ENCODE data around the gene PPIP5K1. TPM values are rescaled to one million over a fixed set of nuclear protein-coding genes. Genes with fewer than 3 reads are reported as not detected.
A peak's percentile ranks its signal among the peaks of the same experiment; 100 is the strongest.

Gene PPIP5K1
- total RNA-seq, 1 experiment from 2014 or later = 7.8 TPM

DNA sequence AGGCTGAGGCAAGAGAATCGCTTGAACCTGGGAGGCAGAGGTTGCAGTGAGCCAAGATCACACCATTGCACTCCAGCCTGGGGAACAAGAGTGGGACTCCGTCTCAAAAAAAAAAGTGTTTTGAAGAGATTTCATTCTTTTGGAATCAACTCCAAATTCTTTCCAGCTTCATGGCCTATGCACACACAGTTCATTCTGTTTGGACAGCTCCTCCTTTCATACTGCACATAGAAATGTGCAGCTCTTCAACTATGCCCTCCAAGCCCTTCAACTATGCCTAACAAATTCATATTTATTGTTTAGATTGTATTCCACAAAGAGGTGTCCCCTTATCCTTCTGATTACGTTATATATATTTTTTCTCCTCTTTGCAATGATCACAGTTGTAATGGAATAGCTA is 101.2 kb downstream of the PPIP5K1 start:
- DNase-seq (ENCODE audit: low read depth) = no peak

GRCh38 chr15:43487271-43487895 is 102.6 kb downstream of the PPIP5K1 start:
- DNase-seq (ENCODE audit: low read depth) = peak; percentile 13

DNA sequence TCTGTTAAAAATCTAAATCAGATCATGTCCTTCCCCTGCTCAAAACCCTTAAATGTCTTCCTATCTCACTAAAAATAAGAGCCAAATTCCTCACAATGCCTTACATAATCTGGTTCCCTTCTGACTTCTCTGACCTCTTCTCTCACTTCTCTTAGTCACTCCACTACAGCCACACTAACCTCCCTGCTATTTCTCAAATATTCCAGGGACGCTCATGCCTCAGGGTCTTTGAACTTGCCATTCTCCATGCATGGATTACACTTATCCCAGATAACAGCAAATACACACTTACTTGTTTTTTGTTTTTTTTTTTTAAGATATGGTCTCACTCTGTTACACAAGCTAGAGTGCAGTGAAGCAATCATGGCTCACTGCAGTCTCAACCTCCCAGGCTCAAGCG is 105.6 kb downstream of the PPIP5K1 start:
- DNase-seq (ENCODE audit: low read depth) = peak; percentile 9

Other genes with a start within 250 kb of the PPIP5K1 start
- 19.2 and 28.1 TPM in 2 replicates for gene ZSCAN29, start 219.2 kb downstream of the PPIP5K1 start, total RNA-seq (2014; rRNA removed; shearing (Covaris generic))
- gene TUBGCP4, start 219.1 kb downstream of the PPIP5K1 start, total RNA-seq (2014; rRNA removed; shearing (Covaris generic)) = 22.1 and 24.5 TPM in 2 replicates
- gene TP53BP1, start 97.1 kb downstream of the PPIP5K1 start, total RNA-seq (2014; rRNA removed; shearing (Covaris generic)) = 31.0 and 40.6 TPM in 2 replicates
- gene MAP1A, start 72.6 kb downstream of the PPIP5K1 start, total RNA-seq (2014; rRNA removed; shearing (Covaris generic)) = 1.7 and 3.8 TPM in 2 replicates
- not detected in 2 replicates for gene CKMT1B, start 3.8 kb upstream of the PPIP5K1 start, total RNA-seq (2014; rRNA removed; shearing (Covaris generic))
- gene STRC, start 28.6 kb upstream of the PPIP5K1 start, total RNA-seq (2014; rRNA removed; shearing (Covaris generic)) = not detected in 2 replicates
- gene CATSPER2, start 58.6 kb upstream of the PPIP5K1 start, total RNA-seq (2014; rRNA removed; shearing (Covaris generic)) = 0.10 and 0.39 TPM in 2 replicates
- not detected in 2 replicates for gene CKMT1A, start 103.7 kb upstream of the PPIP5K1 start, total RNA-seq (2014; rRNA removed; shearing (Covaris generic))
- gene PDIA3, start 156.2 kb upstream of the PPIP5K1 start, total RNA-seq (2014; rRNA removed; shearing (Covaris generic)) = 228 and 341 TPM in 2 replicates
- gene ELL3, start 186.8 kb upstream of the PPIP5K1 start, total RNA-seq (2014; rRNA removed; shearing (Covaris generic)) = 0.86 and 2.4 TPM in 2 replicates
- gene SERF2, start 202.1 kb upstream of the PPIP5K1 start, total RNA-seq (2014; rRNA removed; shearing (Covaris generic)) = 1,074 and 1,826 TPM in 2 replicates
- not detected in 2 replicates for gene SERINC4, start 210.0 kb upstream of the PPIP5K1 start, total RNA-seq (2014; rRNA removed; shearing (Covaris generic))
- 4.6 and 20.9 TPM in 2 replicates for gene HYPK, start 210.4 kb upstream of the PPIP5K1 start, total RNA-seq (2014; rRNA removed; shearing (Covaris generic))
- 22.0 and 34.0 TPM in 2 replicates for gene MFAP1, start 234.5 kb upstream of the PPIP5K1 start, total RNA-seq (2014; rRNA removed; shearing (Covaris generic))
- gene WDR76, start 236.8 kb upstream of the PPIP5K1 start, total RNA-seq (2014; rRNA removed; shearing (Covaris generic)) = 38.7 and 75.3 TPM in 2 replicates